GM12874 (cell line): ENCODE results near the gene PHKG1.
A peak's percentile ranks its signal among the peaks of the same experiment; 100 is the strongest.

ENCODE experiments used
- CTCF ChIP-seq: IDR thresholded peaks from 2 replicates; pipeline ENCODE4 v1.5.1; 2011; ENCODE audit warnings: low read depth, mild to moderate bottlenecking, control low read depth, low read length, moderate library complexity; ENCODE audit not compliant: insufficient read depth

PHKG1 gene

GRCh38 chr7:56086761-56087160 is 6.0 kb downstream of the PHKG1 start:
- TF ChIP-seq CTCF = no peak

- TF ChIP-seq CTCF = no peak
Measured at GRCh38 chr7:56083150-56083785, 9.5 kb downstream of the PHKG1 start.

- TF ChIP-seq CTCF = no peak
Measured at GRCh38 chr7:56081626-56082340, 11.0 kb downstream of the PHKG1 start.

- TF ChIP-seq CTCF = no peak
Measured at GRCh38 chr7:56079450-56080185, 13.1 kb downstream of the PHKG1 start.

- no peak for TF ChIP-seq CTCF
Measured at GRCh38 chr7:56078196-56078595, 14.6 kb downstream of the PHKG1 start.

- TF ChIP-seq CTCF = no peak
Measured at GRCh38 chr7:56077681-56078080, 15.1 kb downstream of the PHKG1 start.

- peak; percentile 86 for TF ChIP-seq CTCF
Measured at GRCh38 chr7:56074371-56074791, 18.4 kb downstream of the PHKG1 start.
